HG02884 (cell line): Measurements from ENCODE around the gene TFG.

Experiments used
- ATAC-seq: cut with Tn5 transposase; IDR thresholded peaks from one replicate; pipeline ENCODE4 v1.9.1; 2021; ENCODE audit warnings: mild to moderate bottlenecking, moderate library complexity; ENCODE audit not compliant: unreplicated experiment

TFG gene

DNA sequence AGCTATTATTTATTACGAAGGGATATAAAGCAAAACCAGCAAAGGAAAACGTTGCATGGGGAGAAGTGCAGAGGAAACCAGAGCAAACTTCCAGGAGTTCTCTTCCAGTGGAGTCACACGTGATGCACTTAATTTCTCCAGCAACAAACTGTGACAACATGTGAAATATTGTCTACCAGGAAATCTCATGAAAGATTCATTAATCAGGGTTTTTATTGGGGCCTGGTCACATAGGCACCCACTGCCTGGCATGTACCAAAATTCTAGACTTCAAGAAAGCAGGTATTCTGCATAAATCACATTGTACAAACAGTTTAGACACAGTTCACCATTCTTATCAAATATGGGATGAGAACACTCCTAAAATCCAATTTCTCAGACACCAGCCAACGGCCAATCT lies 5.4 kb upstream of the TFG start:
- ATAC-seq, result no peak

GRCh38 chr3:100706365-100706764 lies 2.9 kb upstream of the TFG start:
- ATAC-seq, result no peak

DNA sequence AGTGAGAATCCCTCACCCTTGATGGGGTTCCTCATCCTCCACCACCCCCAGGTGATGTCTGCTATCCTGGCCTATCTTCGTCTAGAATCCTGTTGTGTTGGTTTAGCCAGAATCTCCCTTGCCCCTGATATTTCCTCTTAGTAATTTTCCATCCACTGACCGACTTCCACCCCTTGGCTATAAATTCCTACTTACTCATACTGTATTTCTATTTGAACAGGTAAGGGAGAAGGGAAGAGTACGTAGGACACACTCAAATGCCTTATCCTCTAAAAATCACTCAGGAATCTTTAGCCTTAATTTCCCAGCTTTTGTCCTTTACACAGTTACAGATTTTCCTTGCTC lies 678 bp upstream of the TFG start:
- ATAC-seq, result no peak

DNA sequence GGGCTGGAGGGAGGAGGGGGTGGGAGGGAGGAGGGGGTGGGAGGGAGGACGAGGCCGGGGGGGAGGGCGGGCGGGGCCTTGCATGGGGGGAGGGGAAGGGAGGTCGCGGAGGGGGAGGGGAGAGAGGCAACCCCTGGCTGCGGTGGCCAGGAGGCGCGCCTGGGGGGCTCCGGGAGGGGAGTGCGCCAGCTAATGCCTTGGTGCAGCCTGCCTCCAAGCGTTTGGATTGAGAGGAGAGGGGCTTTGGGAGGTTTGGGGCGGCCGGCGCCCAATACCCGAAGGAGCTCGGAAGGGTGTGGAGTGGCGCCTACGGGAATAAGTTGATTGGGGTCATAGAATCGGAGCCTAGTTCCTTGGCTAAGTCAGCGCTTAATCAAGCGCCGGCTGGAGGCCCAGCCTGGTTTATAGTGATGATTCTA lies 557 bp downstream of the TFG start:
- ATAC-seq, result no peak

DNA sequence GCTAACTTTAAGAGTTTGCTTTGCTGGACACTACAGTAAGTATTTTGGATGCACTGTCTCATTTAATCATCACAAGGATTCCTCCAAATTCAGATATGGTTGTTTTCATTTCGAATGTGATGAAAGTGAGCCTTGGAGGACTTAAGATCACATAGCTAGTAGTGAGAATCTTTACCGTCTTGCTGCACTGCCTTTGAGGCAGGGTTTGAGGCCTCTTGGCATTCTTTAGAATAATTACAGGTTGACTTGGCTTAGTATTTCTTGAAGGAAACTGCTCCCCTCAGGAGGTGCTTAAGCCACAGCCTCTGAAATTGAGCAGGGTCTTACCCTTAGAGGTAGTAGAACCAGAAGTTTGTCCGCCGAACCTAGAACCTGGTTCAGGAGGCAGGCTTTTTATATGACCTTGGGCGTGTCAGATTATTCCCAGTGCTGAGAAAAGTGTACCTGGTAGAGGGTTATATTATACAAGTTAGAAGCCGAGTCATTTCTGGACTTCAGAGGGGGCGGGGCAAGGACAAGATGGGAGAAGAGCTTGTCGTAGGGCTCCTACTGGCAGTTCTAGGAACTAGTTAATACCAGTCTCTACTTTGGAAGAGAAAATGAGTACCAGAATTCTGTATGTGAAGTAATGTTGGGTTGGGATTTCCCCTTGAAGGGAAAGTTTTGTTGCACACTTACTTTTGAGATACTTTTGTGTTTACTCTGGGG lies 1.1 kb downstream of the TFG start:
- peak; percentile 40 for ATAC-seq

- ATAC-seq, result no peak
Measured at GRCh38 chr3:100715176-100715575, 5.9 kb downstream of the TFG start.

- no peak for ATAC-seq
Measured at GRCh38 chr3:100717063-100717462, 7.8 kb downstream of the TFG start.

DNA sequence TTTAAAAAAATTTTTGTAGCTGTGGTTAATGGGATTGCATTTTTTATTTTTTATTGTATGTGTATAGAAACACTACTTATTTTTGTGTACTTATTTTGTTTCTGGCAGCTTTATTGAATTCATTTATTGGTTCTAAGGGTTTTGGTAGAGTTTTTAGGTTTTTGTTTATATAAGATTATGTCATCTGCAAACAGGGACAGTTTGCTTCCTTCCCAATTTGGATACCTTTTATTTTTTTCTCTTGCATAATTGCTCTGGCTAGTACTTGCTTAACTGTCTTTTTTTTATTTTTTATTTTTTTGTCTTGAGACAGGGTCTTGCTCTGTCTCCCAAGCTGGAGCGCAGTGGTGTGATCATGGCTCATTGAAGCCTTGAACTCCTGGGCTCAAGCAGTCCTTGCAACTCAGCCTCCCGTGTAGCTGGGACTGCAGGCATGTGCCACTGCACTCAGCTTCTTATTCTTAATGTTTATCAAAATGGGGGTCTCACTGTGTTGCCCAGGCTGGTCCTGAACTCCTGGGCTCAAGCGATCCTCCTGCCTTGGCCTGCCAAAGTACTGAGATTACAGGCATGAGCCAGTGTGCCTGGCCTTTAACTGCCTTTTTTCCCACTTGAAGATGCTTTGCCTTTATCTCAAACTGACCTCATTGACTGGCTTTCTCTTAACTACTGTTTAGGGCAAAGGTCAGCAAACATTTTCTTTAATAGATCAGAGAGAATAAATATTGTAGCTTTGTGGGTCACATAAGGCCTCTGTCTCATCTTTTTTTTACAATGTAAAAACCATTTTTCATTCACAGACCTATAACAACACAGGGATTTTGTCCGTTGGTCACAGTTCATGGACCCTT lies 8.6 kb downstream of the TFG start:
- ATAC-seq, result no peak

- no peak for ATAC-seq
Measured at GRCh38 chr3:100719136-100719535, 9.8 kb downstream of the TFG start.

- ATAC-seq, result no peak
Measured at GRCh38 chr3:100720426-100720825, 11.1 kb downstream of the TFG start.

GRCh38 chr3:100725935-100726513 lies 16.7 kb downstream of the TFG start:
- ATAC-seq, result no peak

- ATAC-seq, result no peak
Measured at GRCh38 chr3:100726706-100727105, 17.4 kb downstream of the TFG start.

DNA sequence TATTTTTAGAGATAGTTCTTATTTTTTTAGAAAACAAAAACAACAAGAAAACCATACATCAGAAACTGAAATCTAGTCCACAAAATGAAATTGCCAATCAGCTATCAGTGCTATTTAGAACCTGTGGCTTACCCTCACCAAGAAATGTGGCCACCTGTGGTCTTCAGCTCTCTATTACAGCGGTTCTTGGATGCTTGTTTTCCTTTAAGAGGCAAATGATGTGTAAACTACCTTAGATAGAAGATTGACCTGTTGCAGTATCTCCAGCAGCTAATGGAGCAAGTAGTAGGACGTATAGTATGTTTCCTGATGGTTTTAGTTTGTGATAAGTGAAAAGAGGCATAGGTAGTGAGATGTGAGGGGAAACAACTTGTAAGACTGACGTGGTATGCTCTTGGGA lies 21.2 kb downstream of the TFG start:
- ATAC-seq, result no peak

DNA sequence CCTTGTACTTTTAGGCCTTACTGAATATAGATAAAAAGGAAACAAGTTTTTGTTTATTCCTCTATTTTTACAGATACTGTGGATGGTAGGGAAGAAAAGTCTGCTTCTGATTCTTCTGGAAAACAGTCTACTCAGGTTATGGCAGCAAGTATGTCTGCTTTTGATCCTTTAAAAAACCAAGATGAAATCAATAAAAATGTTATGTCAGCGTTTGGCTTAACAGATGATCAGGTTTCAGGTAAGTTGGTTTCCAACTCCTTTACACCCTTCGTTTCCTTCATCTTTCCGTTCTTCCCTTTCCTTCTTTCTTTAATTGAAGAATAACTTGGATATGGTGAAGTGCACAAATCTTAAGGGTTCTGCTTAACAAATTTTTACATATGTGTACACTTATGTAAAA lies 23.1 kb downstream of the TFG start:
- no peak for ATAC-seq

GRCh38 chr3:100737334-100737733 lies 28.0 kb downstream of the TFG start:
- ATAC-seq, result no peak

DNA sequence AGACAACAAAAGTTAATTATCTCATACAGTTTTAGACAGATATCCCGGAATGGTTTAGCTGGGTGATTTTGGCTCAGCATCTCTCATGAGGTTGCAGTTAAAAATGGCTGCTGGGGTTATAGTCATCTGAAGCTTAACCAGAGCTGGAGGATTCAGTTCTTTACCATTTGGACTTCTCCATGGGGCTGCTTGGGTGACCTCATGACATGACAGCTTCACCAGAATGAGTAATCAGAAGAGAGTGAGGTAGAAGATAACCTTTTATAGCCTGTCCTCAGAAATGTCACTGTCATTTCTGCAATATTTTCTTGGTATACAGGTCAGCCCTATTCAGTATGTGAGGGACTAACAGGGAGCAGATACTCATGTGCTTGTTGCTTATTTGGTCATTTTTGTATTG lies 30.9 kb downstream of the TFG start:
- no peak for ATAC-seq

DNA sequence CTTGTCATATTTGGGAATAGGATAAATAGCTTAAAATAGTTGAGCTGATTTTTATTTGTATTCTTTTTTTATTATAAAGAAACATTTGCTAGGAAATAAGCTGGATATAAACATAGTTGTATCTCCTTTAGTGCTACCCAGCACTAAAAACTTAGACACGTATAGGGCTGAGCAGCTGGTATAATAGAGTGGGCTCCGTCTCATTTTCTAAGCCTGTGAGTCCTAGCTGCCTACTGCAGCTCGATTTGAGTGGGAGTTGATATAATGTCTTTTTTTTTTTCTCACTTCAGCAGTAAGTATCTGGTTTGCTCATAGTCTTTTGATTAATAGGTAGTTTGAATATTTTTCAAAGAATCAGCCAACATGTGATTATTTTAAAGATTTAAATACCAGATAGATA lies 34.2 kb downstream of the TFG start:
- ATAC-seq, result no peak

- no peak for ATAC-seq
Measured at GRCh38 chr3:100744671-100745070, 35.4 kb downstream of the TFG start.

DNA sequence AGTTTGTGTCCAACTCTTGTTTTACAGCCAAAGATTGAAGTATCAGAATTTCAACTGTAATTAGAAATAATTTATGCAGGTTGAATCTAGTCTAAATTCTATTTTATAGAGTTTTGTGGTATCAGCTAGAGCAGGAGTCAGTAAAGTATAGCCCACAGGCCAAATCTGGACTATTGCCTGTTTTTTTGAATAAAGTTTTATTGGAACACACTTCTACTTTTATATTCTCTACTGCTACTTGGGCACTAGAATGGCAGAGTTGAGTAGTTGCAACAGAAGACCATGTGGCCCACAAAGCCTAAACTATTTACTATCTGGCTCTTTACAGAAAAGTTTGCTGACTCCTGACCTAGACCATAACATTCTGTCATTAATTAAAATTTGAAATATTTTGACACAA lies 36.3 kb downstream of the TFG start:
- no peak for ATAC-seq

DNA sequence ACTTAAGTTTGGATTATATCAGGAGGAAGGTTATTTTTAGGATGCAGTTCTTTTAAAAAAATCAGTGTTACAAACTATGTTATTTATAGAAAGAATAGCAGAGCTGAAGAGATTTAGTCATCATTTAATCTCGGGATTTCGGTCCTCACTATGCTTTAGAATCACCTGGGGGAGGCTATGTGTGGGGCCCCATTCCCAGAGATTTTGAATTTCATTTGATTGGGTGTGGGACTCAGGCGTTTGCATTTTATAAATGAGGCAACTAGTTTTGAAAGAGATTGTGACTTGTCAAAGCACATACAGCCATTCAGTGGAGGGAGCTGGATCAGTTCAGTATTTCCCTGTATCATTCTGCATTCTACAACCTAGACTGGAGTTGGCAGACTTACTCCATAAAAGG lies 36.8 kb downstream of the TFG start:
- no peak for ATAC-seq

- ATAC-seq, result no peak
Measured at GRCh38 chr3:100748220-100748619, 38.9 kb downstream of the TFG start.

DNA sequence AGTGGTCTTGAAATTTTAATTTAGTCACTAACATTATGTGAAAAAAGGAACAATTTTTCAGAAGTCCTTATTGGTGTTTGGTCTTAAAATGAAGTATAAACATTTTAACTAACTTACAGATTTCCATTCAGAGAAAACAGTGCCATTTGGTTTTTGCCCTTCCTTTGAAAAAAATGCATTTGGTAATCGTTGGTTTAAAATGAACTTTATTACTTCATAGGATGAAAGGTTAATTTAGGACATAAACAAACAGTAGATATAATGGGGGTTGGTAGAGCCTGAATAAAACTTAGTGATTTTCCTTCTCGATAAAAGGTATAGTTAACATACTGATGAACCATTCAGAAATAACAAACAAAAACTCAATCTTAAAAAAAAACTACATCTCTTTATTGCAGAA lies 39.7 kb downstream of the TFG start:
- ATAC-seq, result no peak
